H9 (cell line): ENCODE measurements around the gene MSX2. TPM values are rescaled to one million over a fixed set of nuclear protein-coding genes. Genes with fewer than 3 reads are reported as not detected.

Experiments
- DNase-seq: peaks from one replicate; pipeline ENCODE4 v3.0.0-alpha.2; 2017
- H2AFZ ChIP-seq: one replicate; pipeline ENCODE4 v1.6.1; 2013; ENCODE audit warnings: mild to moderate bottlenecking, low read length, control low read depth, moderate library complexity
- H2AK5ac ChIP-seq: 2 replicates; pipeline ENCODE4 v1.6.1; 2013; ENCODE audit warnings: low read length, control low read depth, mixed read lengths; ENCODE audit not compliant: insufficient read length
- H2BK120ac ChIP-seq: one replicate; pipeline ENCODE4 v1.6.1; 2013; ENCODE audit warnings: low read depth, mild to moderate bottlenecking, low read length, control low read depth, inconsistent platforms; ENCODE audit not compliant: poor library complexity, severe bottlenecking
- H2BK12ac ChIP-seq: 2 replicates; pipeline ENCODE4 v1.6.1; 2013; ENCODE audit warnings: low read length, control low read depth, mixed read lengths, low read depth; ENCODE audit not compliant: insufficient read length
- H2BK15ac ChIP-seq: 2 replicates; pipeline ENCODE4 v1.6.1; 2013; ENCODE audit warnings: low read depth, low read length, control low read depth
- H2BK20ac ChIP-seq: one replicate; pipeline ENCODE4 v1.6.1; 2013; ENCODE audit warnings: low read depth, mild to moderate bottlenecking, low read length, control low read depth, inconsistent platforms; ENCODE audit not compliant: poor library complexity, severe bottlenecking
- H2BK5ac ChIP-seq: 2 replicates; pipeline ENCODE4 v1.6.1; 2013; ENCODE audit warnings: low read length, control low read depth, mixed read lengths; ENCODE audit not compliant: insufficient read length
- H3K14ac ChIP-seq: 2 replicates; pipeline ENCODE4 v1.6.1; 2013; ENCODE audit warnings: low read length, control low read depth; ENCODE audit not compliant: insufficient read depth
- H3K18ac ChIP-seq: 2 replicates; pipeline ENCODE4 v1.6.1; 2013; ENCODE audit warnings: low read depth, mild to moderate bottlenecking, mixed read lengths, low read length, control low read depth; ENCODE audit not compliant: insufficient read length
- H3K23ac ChIP-seq: 2 replicates; pipeline ENCODE4 v1.6.1; 2013; ENCODE audit warnings: low read length, control low read depth, mixed read lengths, low read depth; ENCODE audit not compliant: insufficient read length
- H3K23me2 ChIP-seq: 2 replicates; pipeline ENCODE4 v1.6.1; 2013; ENCODE audit warnings: low read depth, mild to moderate bottlenecking, mixed read lengths, low read length, control low read depth; ENCODE audit not compliant: insufficient read length, poor library complexity, severe bottlenecking
- H3K27ac ChIP-seq: 2 replicates; pipeline ENCODE4 v1.5.1; 2013; ENCODE audit warnings: low read length, control low read depth, mixed read lengths, low read depth; ENCODE audit not compliant: insufficient read length
- H3K27me3 ChIP-seq: 2 replicates; pipeline ENCODE4 v1.6.1; 2013; ENCODE audit warnings: low read length, control low read depth, inconsistent platforms; ENCODE audit not compliant: insufficient read depth
- H3K4ac ChIP-seq: 2 replicates; pipeline ENCODE4 v1.6.1; 2013; ENCODE audit warnings: low read depth, mild to moderate bottlenecking, control low read depth, inconsistent platforms, low read length, moderate library complexity
- H3K4me1 ChIP-seq: 2 replicates; pipeline ENCODE4 v1.6.1; 2013; ENCODE audit warnings: low read length, control low read depth, inconsistent platforms; ENCODE audit not compliant: insufficient read depth
- H3K4me2 ChIP-seq: 2 replicates; pipeline ENCODE4 v1.6.1; 2013; ENCODE audit warnings: low read length, control low read depth, mixed read lengths; ENCODE audit not compliant: insufficient read length, insufficient read depth
- H3K56ac ChIP-seq: 2 replicates; pipeline ENCODE4 v1.6.1; 2013; ENCODE audit warnings: low read depth, mild to moderate bottlenecking, mixed read lengths, low read length, control low read depth; ENCODE audit not compliant: insufficient read length
- H3K79me1 ChIP-seq: 2 replicates; pipeline ENCODE4 v1.6.1; 2013; ENCODE audit warnings: low read depth, mild to moderate bottlenecking, moderate library complexity, low read length, control low read depth, inconsistent platforms; ENCODE audit not compliant: insufficient read depth, poor library complexity, severe bottlenecking
- H3K79me2 ChIP-seq: 2 replicates; pipeline ENCODE4 v1.6.1; 2013; ENCODE audit warnings: low read length, control low read depth, inconsistent platforms; ENCODE audit not compliant: insufficient read depth
- H3K9ac ChIP-seq: 2 replicates; pipeline ENCODE4 v1.6.1; 2013; ENCODE audit warnings: low read length, control low read depth, mixed read lengths; ENCODE audit not compliant: insufficient read length; ENCODE audit errors: extremely low read depth
- H3K9me3 ChIP-seq: one replicate; pipeline ENCODE4 v1.6.1; 2013; ENCODE audit warnings: low read depth, low read length, inconsistent platforms; ENCODE audit not compliant: control insufficient read depth
- H3T11ph ChIP-seq: one replicate; pipeline ENCODE4 v1.6.1; 2013; ENCODE audit warnings: mild to moderate bottlenecking, low read length, control low read depth, inconsistent platforms
- H4K20me1 ChIP-seq: one replicate; pipeline ENCODE4 v1.6.1; 2013; ENCODE audit not compliant: control insufficient read depth, insufficient read length, insufficient read depth
- H4K5ac ChIP-seq: 2 replicates; pipeline ENCODE4 v1.6.1; 2013; ENCODE audit warnings: low read depth, mild to moderate bottlenecking, mixed read lengths, low read length, control low read depth; ENCODE audit not compliant: insufficient read length
- H4K8ac ChIP-seq: replicated peaks from 2 replicates; pipeline ENCODE4 v1.6.1; 2013; ENCODE audit warnings: low read length, control low read depth, mixed read lengths, low read depth; ENCODE audit not compliant: insufficient read length
- H4K91ac ChIP-seq: 2 replicates; pipeline ENCODE4 v1.6.1; 2013; ENCODE audit warnings: low read depth, mild to moderate bottlenecking, moderate library complexity, mixed read lengths, low read length, control low read depth; ENCODE audit not compliant: insufficient read length
- H3K27ac Mint-ChIP-seq, 3 experiments: 2 replicates in 2 of 3; 3 replicates in 1 of 3; pipeline ENCODE4 v1.8.0; 2020 to 2021; ENCODE audit warnings: mixed read lengths in 3 of 3, mild to moderate bottlenecking in 1 of 3, moderate library complexity in 1 of 3
- H3K27me3 Mint-ChIP-seq: 2 replicates; pipeline ENCODE4 v1.8.0; 2021; ENCODE audit warnings: low read depth, mild to moderate bottlenecking, moderate library complexity, mixed read lengths
- H3K36me3 Mint-ChIP-seq, 3 experiments: 2 replicates in 2 of 3; 3 replicates in 1 of 3; pipeline ENCODE4 v1.8.0; 2020 to 2021; ENCODE audit warnings: low read depth in 3 of 3, mixed read lengths in 3 of 3; ENCODE audit not compliant: insufficient read depth in 1 of 3
- H3K4me1 Mint-ChIP-seq, 2 experiments: 2 replicates each; pipeline ENCODE4 v1.8.0; 2020; ENCODE audit warnings: mixed read lengths in 2 of 2
- H3K4me3 Mint-ChIP-seq, 2 experiments: 2 replicates in 1 of 2; 3 replicates in 1 of 2; pipeline ENCODE4 v1.8.0; 2020 to 2021; ENCODE audit warnings: mild to moderate bottlenecking in 2 of 2, mixed read lengths in 2 of 2, moderate library complexity in 1 of 2
- H3K9me3 Mint-ChIP-seq, 2 experiments: 2 replicates in 1 of 2; 3 replicates in 1 of 2; pipeline ENCODE4 v1.8.0; 2020; ENCODE audit warnings: mild to moderate bottlenecking in 2 of 2, mixed read lengths in 2 of 2, moderate library complexity in 1 of 2
- CTCF ChIP-seq: fragments of 200-600 bp; sonication (generic); conservative IDR thresholded peaks from 3 replicates; pipeline ENCODE4 v1.8.0; 2021; ENCODE audit warnings: antibody characterized with exemption, mild to moderate bottlenecking
- WGBS: extraction: QIAGEN DNeasy Blood & Tissue Kit; methylation state at CpG from one replicate; pipeline ENCODE4 v1.1.7; 2013; ENCODE audit warnings: missing lambda C conversion rate, low lambda C conversion rate, mixed read lengths; ENCODE audit not compliant: insufficient read length; ENCODE audit errors: extremely low coverage; 5-methylcytosine and 5-hydroxymethylcytosine counted together
- total RNA-seq: library from RNA; stranded (reverse); gene quantifications from 2 replicates; pipeline ENCODE4 v1.2.1, GENCODE V29; 2021

MSX2 gene
- total RNA-seq, 1 experiment from 2014 or later = 0.35 TPM

- Mint-ChIP-seq H3K27ac (no peak overlapping the region), H3K9me3 (no peaks in the 10 kb centered on the region), H3K4me1 (peaks cover 0 to 3% of the 10 kb centered on the region in 2 experiments; a peak in 1 of 4 replicates), H3K36me3 (no peaks in the 10 kb centered on the region), H3K4me3 (peak overlapping the region; percentile 64 to 79), H3K27me3 (peaks cover 83% of the 10 kb centered on the region)
- Histone ChIP-seq H3K4ac (no peak overlapping the region), H3K27ac (no peak overlapping the region), H2BK15ac (no peak overlapping the region), H3K4me1 (no peaks in the 10 kb centered on the region), H2BK120ac (no peak overlapping the region), H3K18ac (no peak overlapping the region), H4K5ac (no peak overlapping the region), H2BK20ac (no peak overlapping the region), H2BK5ac (no peak overlapping the region), H2AK5ac (no peak overlapping the region), H3K79me2 (no peaks in the 10 kb centered on the region), H3T11ph (no peak overlapping the region), H3K79me1 (no peaks in the 10 kb centered on the region), H4K20me1 (no peaks in the 10 kb centered on the region), H3K14ac (no peak overlapping the region), H3K9ac (no peak overlapping the region), H2BK12ac (no peak overlapping the region), H3K4me2 (no peak overlapping the region), H3K23me2 (peaks cover 7% of the 10 kb centered on the region), H4K91ac (no peak overlapping the region), H3K56ac (no peak overlapping the region), H2AFZ (no peak overlapping the region), H3K27me3 (peaks cover 22% of the 10 kb centered on the region), H3K9me3 (no peaks in the 10 kb centered on the region), H3K23ac (no peak overlapping the region), H4K8ac (no peak overlapping the region)
- WGBS = no CpG with 5 or more reads among the region's 5 CpGs
- DNase-seq = no peak
- no peak for TF ChIP-seq CTCF
These were observed 27.7 kb downstream of the MSX2 start for GRCh38 chr5:174752121-174752520.
